ENCODE results near the gene TIAM2. TPM values are rescaled to one million over a fixed set of nuclear protein-coding genes. Genes with fewer than 3 reads are reported as not detected.

The TIAM2 gene
- total and polyA plus RNA-seq, 7 donors = 3.4 to 20.3 (median 10.0) TPM

GRCh38 chr6:155045561-155046404, 50.7 kb downstream of the TIAM2 start:
- TF ChIP-seq CTCF (IDR thresholded peaks at IDR 0.05) = no peak
- H3K9me3 ChIP-seq = no peaks in the 10 kb centered on the region
- no peaks in the 10 kb centered on the region for H3K27me3 ChIP-seq (ENCODE audit: insufficient read depth in 3 of 3, low read length in 2 of 3)
- H3K4me3 ChIP-seq = no peak overlapping the region
- no peak for DNase-seq
- intact Hi-C loops (cut with DNase I) = no loop called here
- no peak overlapping the region for H3K27ac ChIP-seq
- no peak for ATAC-seq
- H3K36me3 ChIP-seq (ENCODE audit: insufficient read depth in 1 of 2, low read depth in 1 of 2) = no peaks in the 10 kb centered on the region
- no peaks in the 10 kb centered on the region for H3K4me1 ChIP-seq
- 92 to 96% (median 92%) methylated on average over 9 of the region's 9 CpGs for WGBS, 3 donors

- no peak for TF ChIP-seq CTCF (IDR thresholded peaks at IDR 0.05)
- no peak for ATAC-seq
- intact Hi-C loops (cut with DNase I) = no loop called here
- H3K27ac ChIP-seq = no peak overlapping the region
- H3K9me3 ChIP-seq = no peaks in the 10 kb centered on the region
- WGBS, 3 donors = 70 to 85% (median 71%) methylated on average over 6 to 7 of the region's 7 CpGs
- H3K27me3 ChIP-seq (ENCODE audit: insufficient read depth in 3 of 3, low read length in 2 of 3) = no peaks in the 10 kb centered on the region
- no peaks in the 10 kb centered on the region for H3K4me1 ChIP-seq
- DNase-seq = no peak
- no peaks in the 10 kb centered on the region for H3K36me3 ChIP-seq (ENCODE audit: insufficient read depth in 1 of 2, low read depth in 1 of 2)
- H3K4me3 ChIP-seq = no peak overlapping the region
Measured at GRCh38 chr6:155047523-155047922, 52.4 kb downstream of the TIAM2 start.

GRCh38 chr6:155050311-155050710, 55.2 kb downstream of the TIAM2 start:
- TF ChIP-seq CTCF (IDR thresholded peaks at IDR 0.05) = no peak
- 89 to 94% (median 92%) methylated on average over 5 of the region's 5 CpGs for WGBS, 3 donors
- ATAC-seq = peak in 1 of 4 donors; percentile 53

GRCh38 chr6:155054491-155055250, 59.6 kb downstream of the TIAM2 start:
- Histone ChIP-seq H3K4me1 (no peaks in the 10 kb centered on the region), H3K4me3 (no peak overlapping the region), H3K27me3 (ENCODE audit: insufficient read depth in 3 of 3, low read length in 2 of 3) (no peaks in the 10 kb centered on the region), H3K36me3 (ENCODE audit: insufficient read depth in 1 of 2, low read depth in 1 of 2) (no peaks in the 10 kb centered on the region), H3K27ac (no peak overlapping the region), H3K9me3 (no peaks in the 10 kb centered on the region)
- ATAC-seq (no peak), DNase-seq (no peak)
- TF ChIP-seq CTCF (IDR thresholded peaks at IDR 0.05) = no peak
- intact Hi-C loops (cut with DNase I) = no loop called here
- WGBS, 3 donors = 58 to 62% (median 58%) methylated on average over 12 of the region's 12 CpGs

More at GRCh38 chr6:155050311-155050710, 55.2 kb downstream of the TIAM2 start:
- no peaks in the 10 kb centered on the region for H3K36me3 ChIP-seq (ENCODE audit: insufficient read depth in 1 of 2, low read depth in 1 of 2)
- H3K4me1 ChIP-seq = no peaks in the 10 kb centered on the region
- H3K4me3 ChIP-seq = no peak overlapping the region
- no peaks in the 10 kb centered on the region for H3K9me3 ChIP-seq
- no peak for DNase-seq
- no peak overlapping the region for H3K27ac ChIP-seq
- intact Hi-C loops (cut with DNase I) = no loop called here
- no peaks in the 10 kb centered on the region for H3K27me3 ChIP-seq (ENCODE audit: insufficient read depth in 3 of 3, low read length in 2 of 3)
